Measurements from ENCODE around the gene ASNSD1.
"Not testable (repeated sequence)": the region's sequence is repeated elsewhere in the genome, so short reads cannot be mapped to it uniquely, and the experiment has no call there.

ASNSD1 gene

DNA sequence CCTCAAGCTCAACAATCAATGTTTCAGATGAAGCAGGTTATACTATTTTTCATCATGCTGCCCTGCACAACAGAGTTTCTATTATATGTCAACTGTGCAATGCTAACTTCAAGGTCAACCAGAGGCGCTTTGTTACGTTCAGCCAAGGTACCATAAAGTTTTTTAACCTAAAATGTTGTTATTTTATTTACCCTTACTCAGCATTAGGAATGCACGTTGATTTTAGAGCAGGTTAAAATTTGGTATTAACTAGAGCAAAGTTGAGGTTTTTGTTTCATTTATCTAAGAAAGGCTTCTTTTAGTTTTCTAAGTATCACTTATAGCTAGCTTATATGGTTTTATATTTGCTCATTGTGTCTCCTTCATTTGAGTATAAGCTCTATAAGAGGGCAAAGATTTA, 35.0 kb downstream of the ASNSD1 start:
- no peak for DNase-seq

GRCh38 chr2:189698020-189698887, 37.0 kb downstream of the ASNSD1 start:
- DNase-seq, result no peak

GRCh38 chr2:189700681-189701080, 39.4 kb downstream of the ASNSD1 start:
- no peak for DNase-seq

DNA sequence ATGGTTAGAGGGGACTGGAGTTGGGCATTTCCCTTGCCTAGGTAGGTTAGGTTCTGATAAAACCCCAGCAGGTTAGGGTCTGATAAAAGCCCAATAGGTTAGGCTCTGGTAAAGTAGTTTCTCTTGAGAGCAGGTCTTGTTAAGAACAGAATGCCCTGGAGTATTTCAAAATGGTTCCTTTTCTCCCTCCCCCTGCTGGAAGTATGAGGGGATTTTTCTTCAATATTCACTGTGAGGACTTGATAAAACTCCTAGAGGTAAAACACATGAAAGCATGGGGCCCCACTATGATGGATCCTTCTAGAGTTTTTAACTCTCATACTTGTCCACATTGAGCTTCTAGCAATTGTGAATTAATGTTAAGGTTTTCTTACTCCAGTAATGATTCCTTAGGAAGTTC, 40.8 kb downstream of the ASNSD1 start:
- DNase-seq, result no peak

DNA sequence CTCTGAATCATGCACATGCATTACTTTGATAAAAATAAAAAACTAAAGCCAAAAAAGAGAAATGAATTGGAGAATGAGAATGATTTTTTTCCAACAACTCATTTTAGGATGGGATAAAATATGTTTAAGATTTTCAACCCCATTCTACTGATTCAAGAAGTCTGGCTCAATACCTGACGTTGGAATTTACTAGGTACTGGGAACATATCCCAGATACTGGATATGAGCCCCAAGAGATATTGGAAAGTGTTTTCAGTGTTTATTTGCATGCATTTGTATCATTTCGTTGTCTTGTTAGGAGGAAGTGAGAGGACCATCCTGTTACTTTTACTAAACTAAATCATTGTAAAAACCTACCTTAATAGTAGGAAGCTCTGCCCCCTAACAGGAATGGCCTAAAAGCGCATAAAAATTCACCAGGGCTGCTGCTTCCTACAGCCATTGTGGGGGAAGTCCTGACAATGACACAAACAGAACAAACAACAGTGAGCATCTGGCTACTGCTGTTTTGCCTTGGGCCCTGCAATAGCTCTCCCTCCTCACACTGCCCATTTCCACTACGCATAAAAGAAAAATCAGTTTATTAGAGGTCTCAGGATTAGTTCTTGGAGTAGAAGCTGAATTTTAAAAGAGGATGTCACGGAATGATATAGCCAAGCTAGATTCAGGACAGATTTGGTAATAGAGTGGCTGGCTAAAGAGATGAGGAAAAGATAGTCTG, 48.4 kb downstream of the ASNSD1 start:
- DNase-seq, result no peak

DNA sequence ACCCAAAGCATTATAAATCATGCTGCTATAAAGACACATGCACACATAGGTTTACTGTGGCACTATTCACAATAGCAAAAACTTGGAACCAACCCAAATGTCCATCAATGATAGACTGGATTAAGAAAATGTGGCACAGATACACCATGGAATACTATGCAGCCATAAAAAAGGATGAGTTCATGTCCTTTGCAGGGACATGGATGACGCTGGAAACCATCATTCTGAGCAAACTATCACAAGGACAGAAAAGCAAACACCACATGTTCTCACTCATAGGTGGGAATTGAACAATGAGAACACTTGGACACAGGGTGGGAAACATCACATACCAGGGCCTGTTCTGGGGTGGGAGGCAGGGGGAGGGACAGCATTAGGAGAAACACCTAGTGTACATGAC, 56.3 kb downstream of the ASNSD1 start:
- DNase-seq, result not testable (repeated sequence)

DNA sequence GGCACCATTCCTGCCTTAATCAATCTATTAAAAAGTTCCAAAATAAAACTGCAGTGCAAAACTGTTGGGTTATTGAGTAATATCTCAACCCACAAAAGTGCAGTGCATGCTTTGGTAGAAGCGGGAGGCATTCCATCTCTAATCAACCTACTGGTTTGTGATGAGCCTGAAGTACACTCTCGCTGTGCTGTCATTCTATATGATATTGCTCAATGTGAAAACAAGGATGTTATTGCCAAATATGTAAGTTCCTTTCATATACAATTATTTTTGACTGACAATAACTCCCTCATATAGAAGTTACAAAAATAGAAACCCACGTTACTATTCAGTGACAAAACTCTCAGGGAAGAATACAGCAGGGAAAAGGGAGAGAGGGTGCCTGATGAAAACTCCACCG, 58.3 kb downstream of the ASNSD1 start:
- no peak for DNase-seq
